Measurements from ENCODE around the gene ELMO3. TPM values are rescaled to one million over a fixed set of nuclear protein-coding genes. Genes with fewer than 3 reads are reported as not detected.

The ELMO3 gene
- total RNA-seq, 1 donor from 2014 or later, result 5.5 TPM

DNA sequence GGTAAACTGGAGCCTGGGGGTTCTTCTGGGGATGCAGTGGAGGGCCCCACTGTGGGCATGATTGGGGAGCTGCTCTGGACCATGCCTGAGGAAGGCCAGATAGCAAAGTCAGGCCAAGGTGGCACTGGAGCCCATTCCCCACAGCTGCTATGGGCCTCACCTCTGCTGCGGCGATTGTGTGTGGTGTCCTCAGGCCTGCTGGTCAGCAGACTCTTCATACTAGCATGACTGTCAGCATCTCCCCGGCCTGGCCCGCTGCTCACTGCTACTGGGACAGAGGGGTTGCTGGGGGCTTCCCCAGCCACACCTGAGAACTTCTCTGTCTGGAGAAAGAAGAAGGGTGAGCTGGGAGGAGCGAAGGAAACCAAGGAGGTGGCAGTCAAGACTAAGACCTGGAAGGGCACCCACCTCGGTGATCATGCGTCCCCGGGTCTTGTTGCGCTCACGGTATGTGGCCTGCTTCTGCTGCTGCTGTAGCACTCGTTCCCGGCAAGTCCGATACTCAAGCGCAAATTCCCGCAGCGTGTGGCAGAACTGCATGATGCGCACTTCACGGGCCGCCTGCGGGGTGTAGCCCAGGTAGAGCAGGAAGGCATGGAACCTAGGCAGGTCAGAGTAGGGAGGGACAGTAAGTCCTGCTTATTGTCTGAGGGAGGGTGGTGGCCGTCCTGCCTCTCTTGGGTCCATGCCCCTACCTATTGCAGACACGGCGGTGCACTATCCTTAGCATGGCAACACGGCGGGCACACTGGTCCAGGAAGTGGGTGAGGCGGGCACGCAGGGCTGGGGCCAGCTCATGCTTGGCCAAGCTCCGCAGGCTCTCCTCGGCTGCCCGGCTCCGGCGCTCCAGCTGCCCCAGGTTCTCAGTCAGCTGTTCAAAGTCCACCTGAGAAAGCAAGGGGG is 31.2 kb downstream of the ELMO3 start:
- Mint-ChIP-seq H3K36me3 (ENCODE audit: insufficient read depth) (peaks cover 7% of the 10 kb centered on the region), H3K4me3 (ENCODE audit: low read depth) (peak overlapping the region; percentile 9)

GRCh38 chr16:67230809-67231660 is 32.1 kb downstream of the ELMO3 start:
- Mint-ChIP-seq H3K4me3 (ENCODE audit: low read depth) (no peak overlapping the region), H3K27me3 (no peaks in the 10 kb centered on the region), H3K4me1 (ENCODE audit: low read depth) (peaks cover 17% of the 10 kb centered on the region), H3K36me3 (ENCODE audit: insufficient read depth) (peaks cover 8% of the 10 kb centered on the region), H3K9me3 (ENCODE audit: low read depth) (no peaks in the 10 kb centered on the region), H3K27ac (no peak overlapping the region)
- no peak for DNase-seq (ENCODE audit: low spot score, unreplicated experiment)
- TF ChIP-seq CTCF (IDR thresholded peaks at IDR 0.05; ENCODE audit: unreplicated experiment), result no peak

More for the DNA sequence above, 31.2 kb downstream of the ELMO3 start:
- DNase-seq (ENCODE audit: low spot score, unreplicated experiment), result no peak
- no peak for TF ChIP-seq CTCF (IDR thresholded peaks at IDR 0.05; ENCODE audit: unreplicated experiment)
- no peaks in the 10 kb centered on the region for H3K9me3 Mint-ChIP-seq (ENCODE audit: low read depth)
- no peaks in the 10 kb centered on the region for H3K27me3 Mint-ChIP-seq
- no peak overlapping the region for H3K27ac Mint-ChIP-seq
- H3K4me1 Mint-ChIP-seq (ENCODE audit: low read depth), result peaks cover 17% of the 10 kb centered on the region

GRCh38 chr16:67233596-67233995 is 34.7 kb downstream of the ELMO3 start:
- peaks cover 14% of the 10 kb centered on the region for H3K36me3 Mint-ChIP-seq (ENCODE audit: insufficient read depth)
- H3K27ac Mint-ChIP-seq, result no peak overlapping the region
- TF ChIP-seq CTCF (IDR thresholded peaks at IDR 0.05; ENCODE audit: unreplicated experiment), result no peak
- no peaks in the 10 kb centered on the region for H3K27me3 Mint-ChIP-seq
- no peaks in the 10 kb centered on the region for H3K4me1 Mint-ChIP-seq (ENCODE audit: low read depth)
- H3K9me3 Mint-ChIP-seq (ENCODE audit: low read depth), result no peaks in the 10 kb centered on the region
- DNase-seq (ENCODE audit: low spot score, unreplicated experiment), result no peak
- H3K4me3 Mint-ChIP-seq (ENCODE audit: low read depth), result no peak overlapping the region

GRCh38 chr16:67234180-67234597 is 35.3 kb downstream of the ELMO3 start:
- H3K36me3 Mint-ChIP-seq (ENCODE audit: insufficient read depth), result peaks cover 14% of the 10 kb centered on the region

More at GRCh38 chr16:67234180-67234597, 35.3 kb downstream of the ELMO3 start:
- Mint-ChIP-seq H3K27me3 (no peaks in the 10 kb centered on the region), H3K4me3 (ENCODE audit: low read depth) (no peak overlapping the region), H3K9me3 (ENCODE audit: low read depth) (no peaks in the 10 kb centered on the region), H3K4me1 (ENCODE audit: low read depth) (no peaks in the 10 kb centered on the region), H3K27ac (no peak overlapping the region)
- DNase-seq (ENCODE audit: low spot score, unreplicated experiment), result no peak
- TF ChIP-seq CTCF (IDR thresholded peaks at IDR 0.05; ENCODE audit: unreplicated experiment), result no peak

All from progenitor cell of endocrine pancreas (in vitro differentiated cells).